Measurements from ENCODE around the gene TACC3.
A peak's percentile ranks its signal among the peaks of the same experiment; 100 is the strongest.
"Not testable (repeated sequence)": the region's sequence is repeated elsewhere in the genome, so short reads cannot be mapped to it uniquely, and the experiment has no call there.

The TACC3 gene

GRCh38 chr4:1721003-1721665 lies at the start of gene TACC3, which contains the start of gene TMEM129:
TSS of gene TACC3 (plus strand) at chr4:1721521. CDS start at chr4:1723422, 1,901 bp downstream.
TSS of gene TMEM129 (minus strand) at chr4:1721323. CDS start at chr4:1720837, 486 bp downstream.
- DNase-seq, result peak; percentile 96 to 99 (median 98)

- no peak for DNase-seq
Observed at GRCh38 chr4:1673671-1674070, 47.6 kb upstream of the TACC3 start.

GRCh38 chr4:1674682-1675081 lies 46.6 kb upstream of the TACC3 start:
- DNase-seq, result no peak

GRCh38 chr4:1675136-1675801 lies 46.1 kb upstream of the TACC3 start:
- no peak for DNase-seq

DNA sequence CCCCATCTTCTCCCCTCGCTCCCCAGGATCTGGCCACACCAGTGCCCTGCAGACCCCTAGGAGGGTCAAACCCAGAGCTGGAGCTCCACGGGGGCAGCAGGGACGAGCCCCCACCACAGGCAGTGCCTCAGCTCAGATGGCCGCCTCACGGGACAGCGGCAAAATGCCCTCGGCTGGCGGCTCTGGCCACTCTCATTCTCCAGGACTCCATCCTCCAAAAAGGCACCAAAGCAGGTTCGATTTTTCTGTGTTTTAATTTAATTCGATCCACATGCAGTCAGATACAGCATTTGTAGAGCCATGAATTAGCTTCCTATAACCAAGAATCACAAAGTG lies 45.6 kb upstream of the TACC3 start:
- DNase-seq, result no peak

- DNase-seq, result no peak
Observed at GRCh38 chr4:1676605-1677525, 44.5 kb upstream of the TACC3 start.

- DNase-seq, result no peak
Observed at GRCh38 chr4:1678244-1678643, 43.1 kb upstream of the TACC3 start.

GRCh38 chr4:1682860-1683259 lies 38.5 kb upstream of the TACC3 start:
- peak in 1 of 3 experiments; percentile 25 for DNase-seq

DNA sequence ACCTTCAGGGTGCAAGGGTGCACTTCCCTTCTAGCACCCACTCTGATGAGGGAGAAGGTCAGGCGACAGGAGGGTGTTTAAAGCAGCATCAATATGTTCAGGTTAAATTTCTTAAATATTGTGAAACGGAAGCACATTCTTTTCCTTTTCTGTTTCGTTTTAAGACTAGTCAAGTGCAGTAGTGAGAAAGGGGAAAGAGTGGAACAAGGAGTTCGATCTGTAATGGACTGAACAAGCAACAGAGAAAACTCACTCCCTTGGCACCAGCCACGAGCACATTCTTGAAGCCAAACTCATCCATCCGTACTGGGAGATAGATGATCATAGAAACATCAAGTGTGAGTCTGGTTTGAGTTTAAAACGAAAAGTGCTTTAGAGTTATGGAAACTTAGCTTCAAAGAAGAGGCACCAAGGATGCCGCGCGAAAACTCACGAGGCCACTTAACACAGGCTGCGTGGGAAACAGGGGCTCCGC lies 38.0 kb upstream of the TACC3 start:
- DNase-seq, result peak in 1 of 3 experiments; percentile 71

DNA sequence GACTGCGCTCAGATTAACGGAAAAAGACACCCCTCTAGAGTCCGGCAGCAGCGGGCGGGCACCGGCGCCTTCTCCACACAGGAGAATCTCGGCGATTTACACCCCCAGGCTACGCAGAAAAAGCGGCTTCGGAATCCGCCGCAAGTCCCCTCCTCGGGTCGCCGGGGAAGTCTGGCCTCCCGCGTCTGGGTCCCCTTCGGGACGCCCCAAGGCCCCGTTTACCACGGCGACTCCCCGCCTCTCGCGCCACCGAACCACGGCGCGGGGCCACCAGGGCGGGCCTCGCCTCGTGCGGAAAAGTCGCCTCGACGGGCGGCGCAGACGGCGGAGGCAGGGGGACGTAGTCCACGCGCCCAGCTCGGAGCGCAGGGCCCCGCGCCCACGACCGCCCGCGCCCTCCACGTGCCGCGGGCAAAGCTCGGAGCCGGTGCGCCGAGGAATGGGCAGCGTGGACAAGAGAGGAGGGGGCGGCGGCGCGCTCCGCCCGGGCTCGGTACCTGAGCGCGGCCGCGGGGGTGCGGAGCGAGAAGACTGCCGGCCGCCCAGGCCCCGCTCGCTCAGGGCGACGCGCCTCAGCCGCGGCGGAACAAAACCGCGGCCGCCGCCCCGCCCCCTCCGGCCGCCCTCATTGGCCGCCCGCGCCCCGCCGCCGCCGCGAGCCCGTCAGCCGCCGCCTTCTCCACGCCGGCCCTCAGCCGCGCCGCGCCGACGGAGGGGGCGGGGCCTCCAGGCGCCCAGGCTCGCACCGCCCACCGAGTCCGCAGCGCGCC lies 37.4 kb upstream of the TACC3 start, which contains the start of gene FAM53A:
Gene FAM53A, minus strand, starts transcription at position 578 of the 770 bp plus-strand sequence. CDS start 15,572 bp downstream, outside the sequence.
- peak; percentile 91 to 98 (median 91) for DNase-seq

- peak in 1 of 3 experiments; percentile 27 for DNase-seq
Observed at GRCh38 chr4:1684506-1685234, 36.7 kb upstream of the TACC3 start.

GRCh38 chr4:1685235-1686150 lies 35.8 kb upstream of the TACC3 start:
- no peak for DNase-seq

GRCh38 chr4:1686440-1687036 lies 34.8 kb upstream of the TACC3 start:
- no peak for DNase-seq

DNA sequence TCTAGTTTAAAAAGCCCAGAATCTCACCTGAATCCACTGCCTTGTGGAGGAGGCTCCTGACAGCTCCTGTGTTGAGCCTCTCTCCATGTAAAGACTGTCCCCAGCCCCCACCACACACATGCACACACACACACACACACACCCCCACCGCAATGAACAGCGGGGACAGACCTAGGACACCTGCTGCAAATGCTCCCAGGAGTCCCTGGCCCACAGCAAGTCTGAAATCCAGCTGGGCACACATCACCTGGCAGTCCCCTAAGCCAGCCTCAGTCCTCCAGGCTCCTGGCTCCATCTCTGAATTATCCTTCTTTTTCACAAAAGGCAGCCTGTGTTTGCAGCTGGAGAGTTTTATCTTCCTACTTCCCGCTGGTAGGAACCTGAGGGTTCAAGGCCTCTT lies 30.6 kb upstream of the TACC3 start:
- DNase-seq, result no peak

DNA sequence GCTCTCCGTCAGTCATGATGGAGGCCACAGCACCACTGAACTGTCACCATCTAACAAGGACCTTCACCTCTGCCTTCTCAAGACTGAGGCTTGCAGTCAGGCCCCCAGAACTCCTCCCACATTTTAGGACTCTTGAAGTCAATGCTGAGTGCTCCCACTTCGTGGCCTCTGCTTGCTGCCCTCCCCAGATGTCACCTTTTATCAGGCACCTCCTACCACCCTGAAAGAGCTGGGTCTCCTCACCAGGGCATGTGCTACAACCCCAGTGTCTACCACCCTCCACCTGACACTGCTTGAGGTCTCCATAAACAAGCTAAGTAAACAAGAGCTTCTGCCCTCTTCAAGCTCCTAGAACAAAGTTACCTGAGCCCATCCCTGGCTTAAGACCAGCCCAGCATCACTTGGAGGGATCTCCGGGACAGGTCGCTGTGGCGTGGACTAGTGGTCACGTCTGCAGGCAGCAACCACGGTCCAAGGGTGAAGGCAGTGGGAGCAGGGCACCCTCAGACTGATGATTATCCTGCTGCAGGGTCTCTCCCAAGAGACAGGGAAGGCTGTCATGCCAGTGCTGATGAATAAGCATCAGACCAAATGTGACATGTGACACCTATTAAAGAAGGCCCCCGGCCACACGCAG lies 29.5 kb upstream of the TACC3 start:
- DNase-seq, result no peak

DNA sequence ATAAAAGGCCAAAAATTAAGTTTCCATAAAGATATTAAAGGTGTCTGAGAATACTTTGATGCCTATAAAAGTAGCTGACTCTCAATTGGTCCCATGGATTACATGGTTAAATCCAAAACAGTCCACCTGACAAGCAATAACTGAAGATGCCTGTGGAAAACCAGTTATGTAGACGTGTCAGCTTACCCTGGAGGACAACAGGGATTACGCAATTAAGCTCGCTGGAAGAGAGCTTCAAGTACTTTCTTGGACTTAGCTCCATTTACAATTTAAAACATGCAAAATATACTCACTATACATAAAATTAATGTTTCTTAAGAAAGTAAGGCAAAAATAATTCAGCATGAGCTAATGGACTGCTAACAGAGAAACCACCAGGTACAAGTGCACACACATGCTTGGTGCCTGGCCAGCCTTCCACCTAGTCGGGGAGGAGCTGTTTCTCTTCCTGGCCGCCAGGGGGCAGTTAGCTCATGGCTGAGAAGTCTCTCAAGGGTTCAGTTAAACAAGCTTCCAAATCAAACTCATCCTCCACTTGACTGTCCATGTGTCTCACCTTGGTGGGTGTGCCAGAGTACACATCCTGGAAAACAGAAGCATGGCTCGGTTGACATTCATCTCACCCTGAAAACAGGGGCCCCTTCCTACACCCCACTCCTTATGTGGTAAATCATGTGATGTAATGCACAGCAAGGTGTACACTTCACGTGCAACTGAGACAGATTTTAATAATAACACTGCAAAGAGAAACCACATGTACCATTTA lies 28.0 kb upstream of the TACC3 start:
- DNase-seq, result peak; percentile 56 to 91 (median 80)

GRCh38 chr4:1695913-1696312 lies 25.4 kb upstream of the TACC3 start:
- DNase-seq, result no peak

GRCh38 chr4:1701671-1702070 lies 19.6 kb upstream of the TACC3 start:
- DNase-seq, result not testable (repeated sequence)

DNA sequence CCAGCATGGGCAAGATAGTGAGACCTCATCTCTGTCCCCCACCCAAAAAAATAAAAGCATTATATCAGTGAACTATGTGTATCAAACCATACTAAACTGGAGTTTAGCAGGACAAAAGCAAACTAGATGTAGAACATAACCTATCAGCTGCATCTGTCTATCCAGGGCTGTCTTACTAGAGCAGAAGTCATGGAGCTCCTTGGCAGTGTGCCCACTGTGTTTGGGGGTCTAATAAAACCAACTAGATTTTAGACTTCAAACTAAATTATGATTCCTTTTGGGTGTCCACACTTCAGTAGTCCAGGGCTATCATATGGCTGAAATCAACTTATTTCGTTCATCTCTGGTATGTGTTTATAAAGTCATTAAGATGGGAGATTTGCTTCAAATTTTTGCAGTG lies 17.5 kb upstream of the TACC3 start:
- no peak for DNase-seq
